ENCODE results near the gene PI16.
A peak's percentile ranks its signal among the peaks of the same experiment; 100 is the strongest.

PI16 gene

DNA sequence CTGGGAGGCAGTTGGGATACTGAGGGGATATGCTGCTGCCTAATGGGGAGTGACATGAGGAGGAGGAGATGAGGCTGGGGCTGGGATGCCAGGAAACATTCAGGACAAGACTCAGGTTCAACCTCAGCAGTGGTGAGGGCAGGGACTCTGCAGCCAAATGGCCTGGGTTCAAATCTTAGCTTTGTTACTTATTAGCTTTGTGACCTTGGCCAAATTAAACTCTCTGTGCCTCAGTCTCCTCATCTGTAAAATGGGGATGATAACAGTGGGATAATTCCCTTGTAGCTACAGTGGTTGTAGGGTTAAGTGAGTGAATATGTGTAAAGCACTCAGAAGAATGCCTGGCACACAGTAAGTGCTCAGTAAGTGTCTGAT, 1.9 kb downstream of the PI16 start:
- TF ChIP-seq ZFX (IDR thresholded peaks at IDR 0.05; ENCODE audit: borderline replicate concordance), result no peak
- TF ChIP-seq, protein P1, sequence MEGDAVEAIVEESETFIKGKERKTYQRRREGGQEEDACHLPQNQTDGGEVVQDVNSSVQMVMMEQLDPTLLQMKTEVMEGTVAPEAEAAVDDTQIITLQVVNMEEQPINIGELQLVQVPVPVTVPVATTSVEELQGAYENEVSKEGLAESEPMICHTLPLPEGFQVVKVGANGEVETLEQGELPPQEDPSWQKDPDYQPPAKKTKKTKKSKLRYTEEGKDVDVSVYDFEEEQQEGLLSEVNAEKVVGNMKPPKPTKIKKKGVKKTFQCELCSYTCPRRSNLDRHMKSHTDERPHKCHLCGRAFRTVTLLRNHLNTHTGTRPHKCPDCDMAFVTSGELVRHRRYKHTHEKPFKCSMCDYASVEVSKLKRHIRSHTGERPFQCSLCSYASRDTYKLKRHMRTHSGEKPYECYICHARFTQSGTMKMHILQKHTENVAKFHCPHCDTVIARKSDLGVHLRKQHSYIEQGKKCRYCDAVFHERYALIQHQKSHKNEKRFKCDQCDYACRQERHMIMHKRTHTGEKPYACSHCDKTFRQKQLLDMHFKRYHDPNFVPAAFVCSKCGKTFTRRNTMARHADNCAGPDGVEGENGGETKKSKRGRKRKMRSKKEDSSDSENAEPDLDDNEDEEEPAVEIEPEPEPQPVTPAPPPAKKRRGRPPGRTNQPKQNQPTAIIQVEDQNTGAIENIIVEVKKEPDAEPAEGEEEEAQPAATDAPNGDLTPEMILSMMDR (IDR thresholded peaks at IDR 0.05), result no peak

DNA sequence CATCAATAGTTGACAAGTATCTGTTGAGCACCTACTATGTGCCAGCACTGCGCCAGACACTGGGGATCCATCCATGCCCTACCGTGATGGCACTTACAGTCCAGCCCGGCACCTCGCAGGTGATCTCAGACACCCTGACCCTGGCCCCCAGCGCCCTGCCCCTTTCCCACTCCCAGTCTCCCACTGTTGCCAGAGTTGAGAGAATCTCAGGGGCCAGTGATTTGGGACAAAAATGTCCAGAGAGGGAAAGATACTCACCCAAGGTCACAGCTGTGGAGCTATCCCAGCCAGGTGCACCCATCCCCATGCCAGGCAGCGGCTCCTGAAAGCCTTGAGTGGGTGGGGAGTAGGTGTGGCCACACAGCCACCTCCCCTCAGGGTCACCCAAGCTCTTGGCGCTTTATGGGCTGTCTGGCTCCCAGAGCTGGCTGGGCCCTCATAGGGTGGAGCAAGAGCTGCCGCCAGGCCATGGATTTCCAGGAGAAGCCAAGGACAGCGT, 3.3 kb downstream of the PI16 start:
- TF ChIP-seq, protein P1 (IDR thresholded peaks at IDR 0.05), result no peak
- no peak for TF ChIP-seq ZFX (IDR thresholded peaks at IDR 0.05; ENCODE audit: borderline replicate concordance)
- no peak overlapping the region for H3K27ac ChIP-seq

More for the DNA sequence above, 1.9 kb downstream of the PI16 start:
- no peak overlapping the region for H3K27ac ChIP-seq

DNA sequence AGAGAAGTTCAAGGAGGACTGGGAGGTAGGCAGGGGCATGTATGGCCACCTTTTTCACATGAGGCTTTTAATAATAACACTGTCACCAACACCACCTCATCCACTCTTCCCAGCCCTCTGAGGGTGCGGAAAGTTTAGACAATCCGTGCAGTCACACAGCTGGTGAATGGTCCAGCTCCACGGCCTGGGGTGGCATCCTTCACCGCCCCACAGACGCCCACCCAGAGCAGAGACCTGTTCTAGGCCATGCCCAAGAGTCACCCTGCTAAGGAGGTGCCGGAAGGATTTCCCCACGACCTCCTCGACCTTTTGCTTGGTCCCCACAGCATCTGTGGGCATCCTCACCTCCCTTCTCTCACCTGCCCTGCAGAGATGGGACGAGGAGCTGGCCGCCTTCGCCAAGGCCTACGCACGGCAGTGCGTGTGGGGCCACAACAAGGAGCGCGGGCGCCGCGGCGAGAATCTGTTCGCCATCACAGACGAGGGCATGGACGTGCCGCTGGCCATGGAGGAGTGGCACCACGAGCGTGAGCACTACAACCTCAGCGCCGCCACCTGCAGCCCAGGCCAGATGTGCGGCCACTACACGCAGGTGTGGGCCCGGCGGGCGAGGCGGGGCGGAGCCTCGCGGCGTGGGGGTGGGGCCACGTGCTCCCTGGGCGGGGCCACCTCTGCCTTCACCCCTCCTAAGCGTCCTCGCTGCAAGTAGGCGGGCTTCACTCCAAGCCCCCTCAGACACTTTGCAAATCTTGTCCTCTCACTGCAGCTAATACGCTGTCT, 4.4 kb downstream of the PI16 start:
- H3K27ac ChIP-seq, result no peak overlapping the region
- TF ChIP-seq, protein P1 (IDR thresholded peaks at IDR 0.05), result peak; percentile 22
- no peak for TF ChIP-seq ZFX (IDR thresholded peaks at IDR 0.05; ENCODE audit: borderline replicate concordance)

DNA sequence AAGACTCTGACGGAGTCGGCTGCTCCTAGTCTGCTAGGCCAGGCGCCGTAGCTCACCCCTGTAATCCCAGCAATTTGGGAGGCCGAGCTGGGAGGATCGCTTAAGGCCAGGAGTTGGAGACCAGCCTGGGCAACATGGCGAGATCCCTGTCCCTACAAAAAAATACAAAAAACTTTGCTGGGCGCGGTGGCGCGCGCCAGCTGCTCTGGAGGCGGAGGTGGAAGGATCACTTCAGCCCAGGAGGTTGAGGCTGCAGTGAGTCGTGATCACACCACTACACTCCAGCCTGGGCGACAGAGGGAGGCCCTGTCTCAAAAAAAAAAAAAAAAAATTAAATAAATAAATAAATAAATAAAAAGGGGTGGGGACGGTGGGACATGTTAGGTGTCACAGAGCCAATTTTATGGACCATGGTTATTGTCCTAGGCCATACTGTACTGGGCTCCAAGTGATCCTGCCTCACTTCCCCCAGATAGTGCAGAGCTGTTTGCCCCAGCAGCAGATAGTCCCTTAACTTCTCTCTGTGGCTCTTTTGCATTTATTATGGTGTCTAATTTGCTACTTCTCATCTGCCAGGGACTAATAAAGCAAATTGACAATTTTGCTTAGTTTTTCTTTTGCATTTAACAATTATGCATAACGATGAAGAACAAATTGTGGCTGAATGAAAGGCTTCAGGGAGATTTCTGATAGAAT, 5.2 kb downstream of the PI16 start:
- no peak overlapping the region for H3K27ac ChIP-seq

DNA sequence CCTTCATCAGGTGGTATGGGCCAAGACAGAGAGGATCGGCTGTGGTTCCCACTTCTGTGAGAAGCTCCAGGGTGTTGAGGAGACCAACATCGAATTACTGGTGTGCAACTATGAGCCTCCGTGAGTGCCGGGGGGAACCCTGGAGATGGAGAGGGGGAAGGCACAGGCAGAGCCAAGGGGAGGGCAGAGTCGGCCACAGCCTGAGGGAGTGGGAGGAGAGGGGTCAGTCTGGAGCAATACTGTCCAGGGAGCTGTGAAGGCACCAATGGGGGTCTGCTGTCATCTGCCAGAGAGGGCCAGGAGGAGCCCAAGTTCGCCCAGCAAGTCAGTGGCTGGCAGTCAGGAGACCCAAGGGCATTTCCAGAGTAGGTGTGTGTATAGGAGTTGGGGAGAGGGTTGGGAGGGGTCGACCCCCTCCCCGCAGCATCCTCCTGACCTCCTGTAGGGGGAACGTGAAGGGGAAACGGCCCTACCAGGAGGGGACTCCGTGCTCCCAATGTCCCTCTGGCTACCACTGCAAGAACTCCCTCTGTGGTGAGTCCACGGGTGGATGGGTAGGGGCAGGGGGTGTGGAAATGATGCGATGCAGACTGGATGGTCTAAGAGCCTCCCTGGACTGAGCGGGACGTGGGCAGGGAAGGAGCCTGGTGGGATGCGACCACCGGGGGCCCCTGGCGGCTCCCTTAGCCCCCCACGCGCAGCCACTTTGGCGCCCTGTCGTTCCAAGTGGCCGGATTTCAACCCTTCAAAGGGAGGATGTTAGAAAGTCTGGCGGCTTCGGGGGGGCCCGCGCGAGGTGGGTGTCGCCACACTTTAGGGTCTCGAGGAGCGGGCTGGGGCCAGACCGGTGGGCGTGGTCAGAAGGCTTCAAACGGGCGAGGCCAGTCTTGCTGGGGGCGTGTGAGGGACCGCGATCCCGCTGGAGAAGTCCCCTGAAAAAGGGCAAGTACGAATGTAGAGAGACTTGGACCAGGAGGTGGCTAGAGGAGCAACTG, 7.2 kb downstream of the PI16 start:
- no peak for TF ChIP-seq ZFX (IDR thresholded peaks at IDR 0.05; ENCODE audit: borderline replicate concordance)
- TF ChIP-seq, protein P1 (IDR thresholded peaks at IDR 0.05), result no peak
- no peak overlapping the region for H3K27ac ChIP-seq

More for the DNA sequence above, 5.2 kb downstream of the PI16 start:
- TF ChIP-seq, protein P1 (IDR thresholded peaks at IDR 0.05), result no peak
- no peak for TF ChIP-seq ZFX (IDR thresholded peaks at IDR 0.05; ENCODE audit: borderline replicate concordance)

DNA sequence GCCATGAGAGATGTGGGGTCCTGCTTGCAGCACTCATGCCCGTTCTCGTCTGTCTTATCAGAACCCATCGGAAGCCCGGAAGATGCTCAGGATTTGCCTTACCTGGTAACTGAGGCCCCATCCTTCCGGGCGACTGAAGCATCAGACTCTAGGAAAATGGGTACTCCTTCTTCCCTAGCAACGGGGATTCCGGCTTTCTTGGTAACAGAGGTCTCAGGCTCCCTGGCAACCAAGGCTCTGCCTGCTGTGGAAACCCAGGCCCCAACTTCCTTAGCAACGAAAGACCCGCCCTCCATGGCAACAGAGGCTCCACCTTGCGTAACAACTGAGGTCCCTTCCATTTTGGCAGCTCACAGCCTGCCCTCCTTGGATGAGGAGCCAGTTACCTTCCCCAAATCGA, 8.3 kb downstream of the PI16 start:
- H3K27ac ChIP-seq, result no peak overlapping the region
- TF ChIP-seq, protein P1 (IDR thresholded peaks at IDR 0.05), result no peak
- TF ChIP-seq ZFX (IDR thresholded peaks at IDR 0.05; ENCODE audit: borderline replicate concordance), result no peak

Measured in 22Rv1 (cell line).